ENCODE measurements around the gene ACTL6B. TPM values are rescaled to one million over a fixed set of nuclear protein-coding genes. Genes with fewer than 3 reads are reported as not detected.

Gene ACTL6B
- polyA plus RNA-seq, 2 of the 4 experiments (the other 2 are of a cell fraction) = not detected

DNA sequence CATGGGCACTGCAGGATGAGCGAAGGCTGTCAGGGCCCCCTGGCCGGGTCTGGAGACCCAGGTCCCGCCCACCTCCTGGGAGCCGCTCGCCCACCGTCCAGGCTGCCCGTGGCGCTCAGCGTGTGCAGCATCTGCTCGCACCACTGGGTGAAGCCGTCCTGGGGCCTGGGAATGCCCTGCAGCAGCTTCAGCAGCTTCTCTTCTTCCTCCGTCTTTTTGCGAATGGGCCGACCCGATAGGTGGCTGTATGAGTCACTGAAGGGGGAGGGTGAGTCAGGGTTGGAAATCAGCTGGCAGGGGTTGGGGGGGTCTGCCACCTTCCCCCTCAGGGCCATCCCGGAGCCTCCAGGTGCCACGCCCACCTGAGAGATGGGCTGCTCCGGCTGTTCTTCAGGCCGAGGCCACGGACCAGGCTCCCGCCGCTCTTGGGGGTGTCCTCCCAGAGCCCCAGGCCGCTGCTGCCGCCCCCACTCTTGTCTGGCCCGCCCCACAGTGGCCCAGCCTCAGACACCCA is 26.0 kb upstream of the ACTL6B start:
- DNase-seq (ENCODE audit: low read depth in 1 of 2, low spot score in 1 of 2) = no peak
- Histone ChIP-seq H3K27ac (no peak overlapping the region; a peak in 1 of 6 replicates), H3K4me2 (no peak overlapping the region), H3K4me1 (peaks cover 26% of the 10 kb centered on the region), H3K4me3 (no peak overlapping the region), H3K9me3 (no peaks in the 10 kb centered on the region)
- TF ChIP-seq EHF (CRISPR knock-in tag; IDR thresholded peaks at IDR 0.05) (no peak), HOXA7 (CRISPR knock-in tag; IDR thresholded peaks at IDR 0.05) (no peak), SMC3 (IDR thresholded peaks at IDR 0.05) (no peak), CHD2 (IDR thresholded peaks at IDR 0.05; ENCODE audit: low read length, partially characterized antibody) (no peak), FOSL2 (IDR thresholded peaks at IDR 0.05) (no peak), FOSL2 (CRISPR knock-in tag; IDR thresholded peaks at IDR 0.05) (peak; percentile 61)
- TF ChIP-seq, protein P1, sequence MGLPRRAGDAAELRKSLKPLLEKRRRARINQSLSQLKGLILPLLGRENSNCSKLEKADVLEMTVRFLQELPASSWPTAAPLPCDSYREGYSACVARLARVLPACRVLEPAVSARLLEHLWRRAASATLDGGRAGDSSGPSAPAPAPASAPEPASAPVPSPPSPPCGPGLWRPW (IDR thresholded peaks at IDR 0.05) = no peak
- CTCF ChIA-PET = interaction anchor here (1.2 to 6.4 kb wide), 5 partner anchors 11 to 70 kb away, joined by 3 to 54 read pairs (median 21); partner anchors contain the start of genes GIGYF1, MOSPD3 and POP7
- POLR2A ChIA-PET = interaction anchor here (1.3 to 1.6 kb wide), 2 partner anchors 9 to 70 kb away, joined by 4 read pairs; partner anchors contain the start of genes GNB2 and MOSPD3
- WGBS (ENCODE audit: missing lambda C conversion rate) = 63% methylated on average over 7 of the region's 25 CpGs
- no peak for FAIRE-seq
- ATAC-seq = no peak

DNA sequence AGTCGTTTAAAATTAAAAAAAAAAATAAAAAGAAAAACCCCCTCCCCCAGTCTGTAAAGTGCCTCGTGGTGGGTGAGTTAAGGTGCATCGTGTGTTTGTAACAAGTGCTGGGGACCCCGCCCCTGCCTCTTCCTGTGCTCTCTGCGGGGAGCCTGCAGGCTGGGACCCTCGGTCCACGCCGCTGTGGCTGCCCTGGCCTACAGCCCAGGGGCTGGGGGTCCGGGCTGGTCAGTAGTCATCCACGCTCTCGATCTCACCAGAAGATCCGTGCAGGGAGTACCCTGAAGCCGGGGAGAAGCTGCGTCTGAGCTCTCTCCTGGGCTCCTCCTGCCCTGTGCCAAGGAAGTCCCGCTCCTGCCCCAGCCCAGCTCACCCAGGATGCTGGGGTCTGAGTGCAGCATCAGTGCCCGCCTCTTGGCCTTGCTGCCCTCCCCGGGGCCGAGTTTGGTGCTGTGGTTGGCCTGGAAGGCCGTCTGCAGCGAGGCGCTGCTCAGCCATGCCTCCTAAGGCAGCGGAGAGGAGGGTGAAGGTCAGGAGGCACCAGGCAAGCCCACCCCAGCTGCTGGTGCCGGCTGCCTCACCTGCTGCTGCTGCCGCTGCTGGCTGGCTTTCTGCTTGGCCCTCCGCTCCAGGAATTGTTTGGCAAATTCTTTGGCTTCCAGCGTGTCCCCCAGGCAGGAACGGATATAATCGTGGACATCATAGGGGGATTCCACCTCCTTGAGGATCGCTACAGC is 25.4 kb upstream of the ACTL6B start:
- DNase-seq (ENCODE audit: low read depth in 1 of 2, low spot score in 1 of 2) (no peak), ATAC-seq (no peak), FAIRE-seq (no peak)
- ChIA-PET POLR2A (interaction anchor here (1.6 kb wide), 1 partner anchor 69 kb away, joined by 4 read pairs; the partner anchor contains the start of gene MOSPD3), CTCF (interaction anchor here (0.8 to 6.4 kb wide), 6 partner anchors 10 to 69 kb away, joined by 3 to 54 read pairs (median 22); partner anchors contain the start of genes GIGYF1, MOSPD3 and POP7)
- TF ChIP-seq, protein P2, sequence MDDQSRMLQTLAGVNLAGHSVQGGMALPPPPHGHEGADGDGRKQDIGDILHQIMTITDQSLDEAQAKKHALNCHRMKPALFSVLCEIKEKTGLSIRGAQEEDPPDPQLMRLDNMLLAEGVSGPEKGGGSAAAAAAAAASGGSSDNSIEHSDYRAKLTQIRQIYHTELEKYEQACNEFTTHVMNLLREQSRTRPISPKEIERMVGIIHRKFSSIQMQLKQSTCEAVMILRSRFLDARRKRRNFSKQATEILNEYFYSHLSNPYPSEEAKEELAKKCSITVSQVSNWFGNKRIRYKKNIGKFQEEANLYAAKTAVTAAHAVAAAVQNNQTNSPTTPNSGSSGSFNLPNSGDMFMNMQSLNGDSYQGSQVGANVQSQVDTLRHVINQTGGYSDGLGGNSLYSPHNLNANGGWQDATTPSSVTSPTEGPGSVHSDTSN (IDR thresholded peaks at IDR 0.05) = no peak
- 0 out of 5 replicates have a peak, but pooled peaks of 1 of the 2 experiments have one; percentile 28 for TF ChIP-seq JUN (IDR thresholded peaks at IDR 0.05)
- no peak overlapping the region for H3K4me2 ChIP-seq
- WGBS (ENCODE audit: missing lambda C conversion rate) = 85% methylated on average over 28 of the region's 29 CpGs
- no peaks in the 10 kb centered on the region for H3K9me3 ChIP-seq
- no peak overlapping the region for H3K27ac ChIP-seq
- no peak overlapping the region for H3K4me3 ChIP-seq
- H3K4me1 ChIP-seq = peaks cover 26% of the 10 kb centered on the region

DNA sequence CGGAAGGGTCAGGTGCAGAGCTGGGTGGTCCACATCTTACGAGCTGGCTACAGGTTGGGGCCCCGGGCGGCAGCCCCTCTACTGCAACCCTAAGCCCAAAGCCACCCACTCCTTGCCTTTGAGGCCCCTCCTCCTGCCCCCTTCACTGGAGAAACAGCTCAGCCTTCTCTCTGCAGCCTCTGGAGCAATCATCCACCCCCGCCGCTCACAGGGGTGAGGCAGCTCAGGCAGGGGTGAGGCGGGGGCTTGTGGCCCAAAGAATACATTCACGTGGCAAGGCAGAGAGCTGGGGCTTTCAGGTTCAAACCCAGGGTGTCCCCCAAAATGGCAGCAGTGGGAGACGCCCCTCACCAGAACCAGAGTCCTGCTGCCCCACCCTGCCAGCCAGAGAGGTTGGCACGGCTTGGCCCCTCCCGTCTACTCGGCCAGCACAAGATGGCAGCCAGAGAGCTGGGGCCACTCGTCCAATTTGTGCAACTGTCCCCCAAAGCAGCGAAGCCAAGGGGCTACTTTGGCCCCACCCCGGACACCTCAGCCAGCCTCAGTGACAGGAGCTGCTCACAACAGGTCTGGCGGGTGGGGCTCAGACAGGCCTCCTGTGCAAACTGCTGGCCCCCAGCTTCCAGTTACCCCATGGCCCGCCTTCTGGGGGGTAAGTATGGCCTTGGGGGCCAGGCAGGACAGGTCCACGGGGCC is 24.5 kb upstream of the ACTL6B start:
- DNase-seq (ENCODE audit: low read depth in 1 of 2, low spot score in 1 of 2) (no peak), FAIRE-seq (no peak), ATAC-seq (peak in 1 of 2 experiments; percentile 1; a peak in 1 of 6 replicates)
- 92% methylated on average over 17 of the region's 18 CpGs for WGBS (ENCODE audit: missing lambda C conversion rate)
- Histone ChIP-seq H3K9me3 (no peaks in the 10 kb centered on the region), H3K27ac (peak overlapping the region in 1 of 2 experiments; percentile 44; a peak in 2 of 6 replicates), H3K4me1 (peaks cover 30% of the 10 kb centered on the region), H3K4me2 (no peak overlapping the region), H3K4me3 (no peak overlapping the region)
- CTCF ChIA-PET = interaction anchor here (0.5 to 6.4 kb wide), 10 partner anchors 9 to 92 kb away, joined by 3 to 33 read pairs (median 4); partner anchors contain the start of genes MOSPD3 and POP7
- POLR2A ChIA-PET = interaction anchor here (0.7 to 1.1 kb wide), 3 partner anchors 12 to 69 kb away, joined by 3 to 6 read pairs (median 5); partner anchors contain the start of genes MOSPD3 and POP7
- TF ChIP-seq, protein P3, sequence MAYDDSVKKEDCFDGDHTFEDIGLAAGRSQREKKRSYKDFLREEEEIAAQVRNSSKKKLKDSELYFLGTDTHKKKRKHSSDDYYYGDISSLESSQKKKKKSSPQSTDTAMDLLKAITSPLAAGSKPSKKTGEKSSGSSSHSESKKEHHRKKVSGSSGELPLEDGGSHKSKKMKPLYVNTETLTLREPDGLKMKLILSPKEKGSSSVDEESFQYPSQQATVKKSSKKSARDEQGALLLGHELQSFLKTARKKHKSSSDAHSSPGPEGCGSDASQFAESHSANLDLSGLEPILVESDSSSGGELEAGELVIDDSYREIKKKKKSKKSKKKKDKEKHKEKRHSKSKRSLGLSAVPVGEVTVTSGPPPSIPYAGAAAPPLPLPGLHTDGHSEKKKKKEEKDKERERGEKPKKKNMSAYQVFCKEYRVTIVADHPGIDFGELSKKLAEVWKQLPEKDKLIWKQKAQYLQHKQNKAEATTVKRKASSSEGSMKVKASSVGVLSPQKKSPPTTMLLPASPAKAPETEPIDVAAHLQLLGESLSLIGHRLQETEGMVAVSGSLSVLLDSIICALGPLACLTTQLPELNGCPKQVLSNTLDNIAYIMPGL (CRISPR knock-in tag; IDR thresholded peaks at IDR 0.05; ENCODE audit: borderline replicate concordance) = no peak
- no peak for TF ChIP-seq RARB (CRISPR knock-in tag; IDR thresholded peaks at IDR 0.05)
- no peak for TF ChIP-seq FOSL2 (IDR thresholded peaks at IDR 0.05)
- TF ChIP-seq FOSL2 (CRISPR knock-in tag; IDR thresholded peaks at IDR 0.05) = no peak
- no peak for TF ChIP-seq NFE2L2 (conservative IDR thresholded peaks at IDR 0.05; ENCODE audit: low read length)
- no peak for TF ChIP-seq TP53 (CRISPR knock-in tag; IDR thresholded peaks at IDR 0.05)
- TF ChIP-seq CHD4 (IDR thresholded peaks at IDR 0.05; ENCODE audit: borderline replicate concordance) = no peak
- TF ChIP-seq KDM1A (IDR thresholded peaks at IDR 0.05; ENCODE audit: low read depth) = no peak
- TF ChIP-seq, protein P4, sequence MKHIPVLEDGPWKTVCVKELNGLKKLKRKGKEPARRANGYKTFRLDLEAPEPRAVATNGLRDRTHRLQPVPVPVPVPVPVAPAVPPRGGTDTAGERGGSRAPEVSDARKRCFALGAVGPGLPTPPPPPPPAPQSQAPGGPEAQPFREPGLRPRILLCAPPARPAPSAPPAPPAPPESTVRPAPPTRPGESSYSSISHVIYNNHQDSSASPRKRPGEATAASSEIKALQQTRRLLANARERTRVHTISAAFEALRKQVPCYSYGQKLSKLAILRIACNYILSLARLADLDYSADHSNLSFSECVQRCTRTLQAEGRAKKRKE (CRISPR knock-in tag; IDR thresholded peaks at IDR 0.05; ENCODE audit: low read depth) = no peak
- TF ChIP-seq BHLHE40 (IDR thresholded peaks at IDR 0.05; ENCODE audit: low read depth, low read length) = no peak
- TF ChIP-seq PHF8 (IDR thresholded peaks at IDR 0.05; ENCODE audit: borderline replicate concordance, low read depth) = no peak
- no peak for TF ChIP-seq MAFK (IDR thresholded peaks at IDR 0.05; ENCODE audit: partially characterized antibody)
- no peak for TF ChIP-seq HOXB13 (CRISPR knock-in tag; IDR thresholded peaks at IDR 0.05; ENCODE audit: low read depth)
- no peak for TF ChIP-seq RAD21 (conservative IDR thresholded peaks at IDR 0.05 in 1 of 2, IDR thresholded peaks at IDR 0.05 in 1 of 2)
- no peak for TF ChIP-seq NPAS2 (CRISPR knock-in tag; IDR thresholded peaks at IDR 0.05; ENCODE audit: borderline replicate concordance)
- TF ChIP-seq CBX2 (IDR thresholded peaks at IDR 0.05; ENCODE audit: borderline replicate concordance, low read depth) = no peak
- TF ChIP-seq ZSCAN20 (CRISPR knock-in tag; IDR thresholded peaks at IDR 0.05) = no peak
- TF ChIP-seq RNF2 (IDR thresholded peaks at IDR 0.05; ENCODE audit: borderline replicate concordance, low read depth) = no peak
- TF ChIP-seq MYC (IDR thresholded peaks at IDR 0.05; ENCODE audit: borderline replicate concordance, low read length) = no peak
